GM19240 (cell line): ENCODE data around the gene EHD4.

Experiments
- DNase-seq: peaks from one replicate; pipeline ENCODE4 v3.0.0; 2011; ENCODE audit warnings: low spot score; ENCODE audit not compliant: insufficient read length

The EHD4 gene

GRCh38 chr15:41881920-41882688, 90.3 kb downstream of the EHD4 start:
- DNase-seq = no peak

GRCh38 chr15:41881550-41881919, 90.8 kb downstream of the EHD4 start:
- no peak for DNase-seq

GRCh38 chr15:41881086-41881485, 91.3 kb downstream of the EHD4 start:
- DNase-seq = no peak

- DNase-seq = no peak
These were observed 92.0 kb downstream of the EHD4 start for GRCh38 chr15:41880156-41880877.

- DNase-seq = no peak
These were observed 93.0 kb downstream of the EHD4 start for GRCh38 chr15:41879321-41879845.

- DNase-seq = no peak
These were observed 94.0 kb downstream of the EHD4 start for GRCh38 chr15:41878355-41878699.

GRCh38 chr15:41877631-41878354, 94.6 kb downstream of the EHD4 start:
- no peak for DNase-seq

- no peak for DNase-seq
These were observed 95.7 kb downstream of the EHD4 start for GRCh38 chr15:41876689-41877088.

GRCh38 chr15:41876007-41876406, 96.3 kb downstream of the EHD4 start:
- no peak for DNase-seq

GRCh38 chr15:41874736-41875135, 97.6 kb downstream of the EHD4 start:
- DNase-seq = no peak

GRCh38 chr15:41873711-41874110, 98.6 kb downstream of the EHD4 start:
- DNase-seq = no peak

- no peak for DNase-seq
These were observed 100.1 kb downstream of the EHD4 start for GRCh38 chr15:41872166-41872747.

- DNase-seq = no peak
These were observed 101.0 kb downstream of the EHD4 start for GRCh38 chr15:41871175-41871905.

GRCh38 chr15:41870689-41871081, 101.7 kb downstream of the EHD4 start:
- no peak for DNase-seq

GRCh38 chr15:41869770-41870688, 102.3 kb downstream of the EHD4 start:
- no peak for DNase-seq

- DNase-seq = no peak
These were observed 104.0 kb downstream of the EHD4 start for GRCh38 chr15:41868321-41868720.

- DNase-seq = no peak
These were observed 105.3 kb downstream of the EHD4 start for GRCh38 chr15:41866872-41867579.

- DNase-seq = no peak
These were observed 106.1 kb downstream of the EHD4 start for GRCh38 chr15:41866263-41866703.

GRCh38 chr15:41865490-41866055, 106.8 kb downstream of the EHD4 start:
- DNase-seq = no peak
